GM18868 (cell line): Measurements from ENCODE around the gene FHIT.
"Not testable (repeated sequence)": the region's sequence is repeated elsewhere in the genome, so short reads cannot be mapped to it uniquely, and the experiment has no call there.

Source experiments
- ATAC-seq: cut with Tn5 transposase; IDR thresholded peaks from one replicate; pipeline ENCODE4 v1.9.1; 2021; ENCODE audit warnings: mild to moderate bottlenecking, moderate library complexity; ENCODE audit not compliant: unreplicated experiment

FHIT gene

GRCh38 chr3:60949146-60949545 is 302.1 kb downstream of the FHIT start:
- no peak for ATAC-seq

- no peak for ATAC-seq
Measured at GRCh38 chr3:60948488-60948887, 302.8 kb downstream of the FHIT start.

- no peak for ATAC-seq
Measured at GRCh38 chr3:60935709-60936108, 315.5 kb downstream of the FHIT start.

GRCh38 chr3:60933824-60934223 is 317.4 kb downstream of the FHIT start:
- ATAC-seq: no peak

- ATAC-seq: no peak
Measured at GRCh38 chr3:60932643-60933042, 318.6 kb downstream of the FHIT start.

- no peak for ATAC-seq
Measured at GRCh38 chr3:60932170-60932569, 319.1 kb downstream of the FHIT start.

DNA sequence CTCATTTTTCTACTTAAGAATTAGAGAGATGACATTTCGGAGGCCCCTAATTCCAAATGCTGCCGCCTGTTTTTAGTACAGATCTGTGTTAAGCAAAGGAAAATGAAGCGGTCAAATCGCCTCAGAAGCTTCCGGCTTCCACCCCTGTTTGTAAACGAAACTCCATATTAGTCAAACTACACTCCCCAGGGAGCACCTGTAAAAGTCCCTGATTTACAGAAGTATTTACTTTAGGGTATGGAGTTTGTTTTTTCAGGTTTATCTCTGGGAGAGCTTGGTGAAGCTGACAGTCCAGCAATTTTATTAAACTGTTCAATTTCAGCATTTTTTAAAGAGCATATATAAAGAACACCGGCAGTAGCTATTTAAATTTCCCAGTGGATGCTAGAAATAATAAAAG is 319.8 kb downstream of the FHIT start:
- no peak for ATAC-seq

DNA sequence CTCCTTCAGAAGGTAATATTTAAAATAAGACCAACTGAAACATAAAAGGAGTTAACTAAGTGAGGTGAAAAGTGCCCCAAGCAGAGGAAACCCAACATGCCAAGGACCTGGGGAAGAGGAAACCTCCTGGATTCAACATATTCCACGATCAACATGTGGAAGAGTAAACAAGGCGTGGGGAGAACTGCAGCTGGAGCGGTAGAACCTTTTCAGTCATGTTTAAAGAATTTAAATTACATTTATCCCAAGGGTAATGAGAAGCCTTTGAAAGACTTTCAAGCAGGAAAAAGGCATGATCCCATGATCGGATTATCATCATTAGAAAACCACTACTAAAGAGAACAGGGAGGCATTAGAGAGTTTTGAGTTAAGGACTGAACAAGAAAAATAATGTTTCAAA is 330.7 kb downstream of the FHIT start:
- no peak for ATAC-seq

DNA sequence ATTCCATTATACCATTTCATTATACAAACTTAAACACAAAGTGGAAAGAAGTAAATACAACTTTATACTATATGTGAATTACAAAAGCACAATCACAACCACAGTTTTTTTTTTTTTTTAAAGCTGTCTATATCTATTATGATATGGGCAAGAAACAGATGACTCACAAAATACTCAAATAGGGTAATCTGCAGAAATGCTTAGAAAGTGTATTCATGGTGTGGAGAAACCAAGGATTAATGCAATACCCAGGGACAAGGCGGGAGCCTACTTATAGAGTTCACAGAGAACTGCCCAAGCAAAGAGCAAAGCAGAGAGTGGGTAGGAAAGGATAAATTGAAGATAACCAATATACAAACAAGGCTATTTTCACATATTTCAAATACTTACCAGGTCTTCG is 332.0 kb downstream of the FHIT start:
- no peak for ATAC-seq

DNA sequence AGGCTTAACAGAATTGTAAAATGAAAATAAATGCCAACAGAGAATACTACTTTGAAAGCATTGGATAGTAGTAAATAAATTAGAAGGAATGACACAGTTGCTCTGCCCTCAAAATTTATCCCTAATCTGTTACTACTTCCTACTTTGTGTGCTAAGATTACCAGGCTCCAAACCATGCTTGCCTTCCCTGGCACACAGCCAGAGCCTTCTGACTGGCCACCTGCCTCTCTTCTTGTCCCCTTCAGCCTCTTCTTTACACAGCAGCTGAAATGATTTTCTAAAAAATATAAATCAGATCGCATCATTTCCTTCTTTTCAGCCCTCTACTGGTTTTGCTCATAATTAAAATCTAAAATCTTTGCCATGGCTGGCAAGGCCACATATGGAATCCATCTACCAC is 334.1 kb downstream of the FHIT start:
- ATAC-seq: no peak

DNA sequence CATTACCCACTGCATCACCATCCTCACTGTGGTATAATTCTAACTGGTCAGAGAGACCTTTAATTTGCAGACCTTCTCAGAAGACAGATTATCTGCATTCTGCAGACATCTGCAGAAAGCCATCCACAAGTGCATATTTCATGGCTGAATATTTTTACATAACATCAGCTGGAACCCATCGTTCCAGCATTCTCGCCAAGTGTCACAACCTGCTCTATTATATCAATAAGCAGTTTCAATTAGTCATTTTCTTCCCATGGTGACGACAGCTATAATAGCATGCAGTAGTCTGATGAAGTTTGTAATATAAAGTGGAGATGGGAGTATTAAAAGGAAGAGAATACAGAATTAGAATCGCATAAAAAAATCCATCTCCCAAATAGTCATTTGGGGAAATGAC is 334.7 kb downstream of the FHIT start:
- ATAC-seq: no peak

DNA sequence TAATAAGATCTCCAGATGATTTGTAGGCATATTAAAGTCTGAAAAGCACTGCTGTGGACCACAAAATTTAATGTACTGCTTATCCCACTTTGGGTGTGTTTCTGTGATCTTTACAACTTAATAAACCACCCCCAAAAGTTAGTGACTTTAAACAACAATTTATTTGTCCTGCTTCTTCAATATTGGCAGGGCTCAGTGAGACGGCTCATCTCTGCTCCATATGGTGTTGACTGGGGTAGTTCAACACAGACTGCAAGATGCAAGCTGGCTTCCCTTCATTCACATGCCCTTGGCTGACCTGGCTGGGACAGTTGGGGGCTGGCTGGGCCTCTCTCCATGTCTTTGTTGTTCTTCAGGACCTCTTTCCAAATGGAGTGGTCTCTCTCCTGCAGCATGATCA is 337.8 kb downstream of the FHIT start:
- no peak for ATAC-seq

- no peak for ATAC-seq
Measured at GRCh38 chr3:60912876-60913275, 338.4 kb downstream of the FHIT start.

DNA sequence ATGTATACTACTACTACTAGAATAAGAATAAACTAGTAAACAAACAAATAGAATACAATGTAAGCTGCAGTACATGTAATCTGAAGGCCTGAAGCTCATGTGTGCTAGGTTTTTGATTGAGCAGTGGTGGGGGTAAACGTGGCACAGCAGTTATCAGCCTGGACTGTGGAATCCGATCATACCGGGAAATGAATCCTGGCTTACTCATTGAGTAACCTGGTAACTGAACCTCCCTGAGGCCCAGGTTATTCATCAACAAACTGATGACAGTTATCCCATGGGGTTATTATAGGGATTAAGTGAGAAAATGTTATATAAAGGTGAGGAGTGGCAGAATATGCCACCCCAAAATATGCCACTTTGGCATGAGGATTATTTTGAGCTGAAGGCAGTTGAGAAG is 339.1 kb downstream of the FHIT start:
- no peak for ATAC-seq

GRCh38 chr3:60909526-60909925 is 341.7 kb downstream of the FHIT start:
- no peak for ATAC-seq

DNA sequence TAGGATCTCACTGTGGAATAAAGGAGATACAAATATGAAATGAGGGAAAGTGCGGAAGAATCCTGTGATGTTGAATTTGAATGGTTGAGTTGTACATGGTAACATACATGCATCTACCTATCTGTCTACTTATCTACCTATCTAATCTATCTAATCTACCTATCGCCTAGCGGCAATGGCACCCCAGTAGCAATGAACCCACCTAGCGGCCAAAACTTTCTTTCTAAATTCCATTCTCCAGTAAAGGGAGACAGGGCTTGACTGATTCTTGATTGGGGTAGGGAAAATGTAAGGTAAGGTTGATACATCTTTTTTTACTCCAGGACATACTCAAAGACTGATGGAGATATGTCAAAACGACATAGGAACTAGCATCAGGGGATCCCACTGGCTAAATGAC is 345.0 kb downstream of the FHIT start:
- no peak for ATAC-seq

GRCh38 chr3:60898321-60898720 is 352.9 kb downstream of the FHIT start:
- no peak for ATAC-seq

- ATAC-seq: no peak
Measured at GRCh38 chr3:60893946-60894345, 357.3 kb downstream of the FHIT start.

- ATAC-seq: no peak
Measured at GRCh38 chr3:60890226-60890625, 361.0 kb downstream of the FHIT start.

- ATAC-seq: not testable (repeated sequence)
Measured at GRCh38 chr3:60888952-60889351, 362.3 kb downstream of the FHIT start.

DNA sequence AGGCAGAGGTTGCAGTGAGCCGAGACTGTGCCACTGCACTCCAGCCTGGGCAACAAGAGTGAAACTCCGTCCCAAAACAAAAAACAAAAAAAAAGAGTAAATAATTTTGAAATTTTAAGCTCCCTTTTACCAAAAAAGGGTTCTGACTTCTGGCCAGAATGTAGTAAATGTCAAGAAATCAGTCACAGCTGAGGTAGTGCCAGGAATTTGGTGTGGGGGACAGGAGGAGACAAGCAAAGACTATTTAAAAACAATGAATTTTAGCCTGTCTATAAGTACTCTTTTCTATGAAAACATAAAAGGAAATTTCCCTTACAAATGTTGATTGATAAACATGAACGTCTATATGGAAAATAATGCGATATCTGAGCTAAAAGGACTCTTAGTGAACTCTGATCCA is 363.7 kb downstream of the FHIT start:
- no peak for ATAC-seq

DNA sequence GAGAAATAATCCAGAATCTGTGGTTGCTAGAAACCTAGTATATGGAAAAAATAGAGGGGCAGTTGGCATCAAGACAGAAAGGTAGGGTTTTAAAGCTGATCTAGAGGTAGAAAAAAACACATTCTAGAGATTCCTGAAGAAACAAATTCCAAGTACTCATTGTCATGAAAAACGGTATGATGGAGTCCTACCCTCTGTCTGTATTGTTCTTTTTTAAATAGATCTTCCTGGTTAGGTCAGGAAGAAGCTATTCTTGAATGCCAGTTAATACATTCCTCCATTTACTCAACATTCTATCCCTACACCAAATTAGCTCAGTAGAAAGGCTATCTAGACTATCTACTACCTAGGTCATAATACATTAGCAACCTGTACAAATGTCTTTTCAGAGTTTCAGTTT is 364.7 kb downstream of the FHIT start:
- ATAC-seq: no peak

GRCh38 chr3:60884005-60884404 is 367.2 kb downstream of the FHIT start:
- ATAC-seq: no peak

- no peak for ATAC-seq
Measured at GRCh38 chr3:60877188-60877587, 374.1 kb downstream of the FHIT start.
